Activated naive CD4-positive, alpha-beta T cell treated with anti-CD3 and anti-CD28 coated beads, Interleukin-2, amount 50 U/mL, for 24 hours (primary cell): ENCODE data around the gene CLEC3B.
A peak's percentile ranks its signal among the peaks of the same experiment; 100 is the strongest.

ENCODE experiments used
- H3K27ac Mint-ChIP-seq: one replicate; pipeline ENCODE4 v1.8.0; 2021; ENCODE audit warnings: mild to moderate bottlenecking, mixed read lengths
- H3K27me3 Mint-ChIP-seq: one replicate; pipeline ENCODE4 v1.8.0; 2021; ENCODE audit warnings: mixed read lengths
- H3K36me3 Mint-ChIP-seq: one replicate; pipeline ENCODE4 v1.8.0; 2021; ENCODE audit warnings: mixed read lengths
- H3K4me1 Mint-ChIP-seq: one replicate; pipeline ENCODE4 v1.8.0; 2021; ENCODE audit warnings: mixed read lengths
- H3K4me3 Mint-ChIP-seq: one replicate; pipeline ENCODE4 v1.8.0; 2021; ENCODE audit warnings: mild to moderate bottlenecking, mixed read lengths
- H3K9me3 Mint-ChIP-seq: one replicate; pipeline ENCODE4 v1.8.0; 2021; ENCODE audit warnings: mixed read lengths

CLEC3B gene

DNA sequence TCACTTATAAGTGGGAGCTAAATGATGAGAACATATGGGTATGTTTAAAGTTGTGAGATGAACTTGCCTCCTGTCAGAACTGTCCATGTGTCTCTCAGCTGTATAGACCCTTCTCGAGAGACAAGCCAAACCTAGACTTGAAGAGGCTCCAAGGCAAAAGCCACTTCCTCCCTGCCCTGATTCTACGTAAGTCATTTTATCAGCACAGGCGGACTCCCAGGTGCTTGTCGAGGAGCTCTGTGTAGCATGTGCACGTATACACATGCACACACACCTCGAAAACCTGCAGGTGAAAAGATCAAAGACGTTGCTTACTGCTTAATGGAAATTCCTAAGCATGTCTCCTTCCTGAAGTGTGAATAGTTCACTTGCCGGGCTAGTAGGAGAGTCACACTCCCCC lies 5.6 kb upstream of the CLEC3B start:
- H3K4me1 Mint-ChIP-seq, result peaks cover 25% of the 10 kb centered on the region
- no peak overlapping the region for H3K4me3 Mint-ChIP-seq
- H3K27me3 Mint-ChIP-seq, result no peaks in the 10 kb centered on the region
- H3K36me3 Mint-ChIP-seq, result peaks cover 4% of the 10 kb centered on the region
- peak overlapping the region; percentile 19 for H3K27ac Mint-ChIP-seq
- H3K9me3 Mint-ChIP-seq, result no peaks in the 10 kb centered on the region

DNA sequence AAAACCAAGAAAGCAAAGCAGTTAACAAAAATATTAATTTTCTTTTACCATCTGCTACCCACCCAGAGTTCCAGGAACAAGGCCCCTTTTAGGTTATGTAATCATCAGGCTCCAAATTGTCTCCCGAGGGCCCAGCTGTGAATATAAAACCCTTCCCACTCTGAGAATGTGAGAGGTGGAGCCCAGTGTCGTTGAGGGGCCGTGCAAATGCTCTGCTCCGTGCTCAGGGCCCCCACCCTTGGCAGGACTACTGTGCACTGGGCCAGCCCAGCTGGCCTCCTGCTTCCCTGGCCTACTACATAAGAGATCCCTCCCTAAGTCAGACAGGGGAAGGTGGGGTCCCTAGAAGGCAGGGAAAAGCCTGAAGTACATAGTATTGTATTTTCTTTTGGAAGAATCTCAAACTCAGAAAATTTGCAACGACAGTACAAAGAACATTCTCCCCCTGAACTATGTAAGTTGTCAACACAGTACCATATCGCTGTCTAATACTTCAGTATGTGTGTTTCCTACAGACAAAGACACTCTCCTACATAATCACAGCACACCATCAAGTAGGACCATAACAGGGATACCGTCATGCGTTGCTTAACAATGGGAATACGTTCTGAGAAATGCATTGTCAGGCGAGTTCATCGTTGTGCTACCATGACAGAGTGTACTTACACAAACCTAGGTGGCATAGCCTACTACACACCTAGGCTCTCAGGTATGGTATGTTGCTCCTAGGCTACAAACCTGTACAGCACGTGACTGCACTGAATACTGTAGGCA lies 4.4 kb upstream of the CLEC3B start:
- Mint-ChIP-seq H3K27ac (no peak overlapping the region), H3K36me3 (no peaks in the 10 kb centered on the region), H3K4me3 (no peak overlapping the region)

DNA sequence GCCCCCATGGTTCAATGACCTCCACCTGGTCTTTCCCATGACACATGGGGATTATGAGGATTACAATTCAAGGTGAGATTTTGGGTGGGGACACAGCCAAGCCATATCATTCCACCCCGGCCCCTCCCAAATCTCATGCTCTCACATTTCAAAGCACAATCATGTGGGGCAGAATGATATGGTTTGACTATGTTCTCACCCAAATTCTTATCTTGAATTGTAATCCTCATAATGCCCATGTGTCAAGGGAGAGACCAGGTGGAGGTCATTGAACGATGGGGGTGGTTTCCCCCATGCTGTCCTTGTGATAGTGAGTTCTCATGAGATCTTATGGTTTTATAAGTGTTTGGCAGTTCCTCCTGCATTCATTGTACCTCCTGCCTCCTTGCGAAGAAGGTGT lies 2.4 kb upstream of the CLEC3B start:
- H3K27me3 Mint-ChIP-seq, result no peaks in the 10 kb centered on the region

More for the DNA sequence above, 4.4 kb upstream of the CLEC3B start:
- Mint-ChIP-seq H3K4me1 (peaks cover 22% of the 10 kb centered on the region), H3K27me3 (no peaks in the 10 kb centered on the region), H3K9me3 (no peaks in the 10 kb centered on the region)

DNA sequence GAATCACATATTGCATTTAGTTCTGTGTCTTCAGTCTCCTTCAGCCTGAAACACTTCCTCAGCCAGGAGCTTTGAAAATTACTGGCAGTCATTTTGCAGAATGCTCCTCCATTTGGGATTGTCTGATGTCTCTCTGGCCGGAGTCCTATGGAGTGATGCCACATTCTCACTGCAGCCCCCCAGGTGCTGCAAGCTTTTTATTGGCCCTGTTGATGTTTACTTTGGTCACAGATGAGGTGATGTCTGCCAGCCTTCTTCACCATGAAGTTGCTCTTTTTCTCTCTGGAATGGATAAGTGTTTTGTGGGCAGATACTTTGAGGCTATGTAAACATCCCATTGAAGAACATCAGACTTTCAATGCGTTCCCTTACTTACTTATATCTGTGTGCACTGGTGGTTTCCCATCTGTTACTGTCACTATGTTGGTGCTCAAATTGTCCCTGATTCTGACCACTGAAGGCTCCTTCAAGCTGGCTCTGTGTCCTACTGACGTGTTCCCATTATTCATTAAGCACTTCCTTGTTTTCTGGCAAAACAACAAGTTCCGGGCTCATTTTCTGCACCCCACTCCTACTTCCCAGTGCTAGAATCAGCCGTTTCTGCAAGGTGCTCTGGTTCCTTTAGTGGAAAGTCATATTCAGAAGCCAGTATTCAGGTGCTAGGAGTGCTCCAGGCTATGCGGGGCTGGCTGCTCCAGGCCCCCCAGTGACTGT lies 1.4 kb upstream of the CLEC3B start:
- Mint-ChIP-seq H3K27ac (no peak overlapping the region), H3K36me3 (no peaks in the 10 kb centered on the region), H3K4me1 (peaks cover 22% of the 10 kb centered on the region), H3K4me3 (no peak overlapping the region), H3K9me3 (no peaks in the 10 kb centered on the region), H3K27me3 (no peaks in the 10 kb centered on the region)

More for the DNA sequence above, 2.4 kb upstream of the CLEC3B start:
- Mint-ChIP-seq H3K36me3 (no peaks in the 10 kb centered on the region), H3K4me1 (peaks cover 22% of the 10 kb centered on the region), H3K27ac (no peak overlapping the region), H3K9me3 (no peaks in the 10 kb centered on the region), H3K4me3 (no peak overlapping the region)

DNA sequence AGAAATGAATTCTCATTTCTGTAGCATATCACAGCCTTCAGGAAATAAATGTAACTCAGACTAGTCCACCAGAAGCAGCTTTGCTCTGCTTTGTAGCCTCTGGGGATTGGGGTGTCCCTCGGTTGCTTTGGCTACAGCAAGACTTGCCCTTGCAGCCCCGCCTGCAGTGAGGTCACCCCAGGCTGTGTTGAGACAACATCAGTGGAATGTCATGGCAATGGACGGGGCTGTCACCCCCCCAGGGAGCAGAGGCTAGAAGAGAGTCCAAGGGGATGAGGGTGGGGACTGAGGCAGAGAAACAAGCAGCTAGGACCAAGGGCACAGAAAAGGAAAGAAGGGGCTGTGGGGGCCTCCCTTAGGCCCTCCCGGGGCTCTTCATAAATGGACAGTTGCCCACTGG lies 854 bp downstream of the CLEC3B start:
- H3K27ac Mint-ChIP-seq, result no peak overlapping the region
- H3K27me3 Mint-ChIP-seq, result no peaks in the 10 kb centered on the region

DNA sequence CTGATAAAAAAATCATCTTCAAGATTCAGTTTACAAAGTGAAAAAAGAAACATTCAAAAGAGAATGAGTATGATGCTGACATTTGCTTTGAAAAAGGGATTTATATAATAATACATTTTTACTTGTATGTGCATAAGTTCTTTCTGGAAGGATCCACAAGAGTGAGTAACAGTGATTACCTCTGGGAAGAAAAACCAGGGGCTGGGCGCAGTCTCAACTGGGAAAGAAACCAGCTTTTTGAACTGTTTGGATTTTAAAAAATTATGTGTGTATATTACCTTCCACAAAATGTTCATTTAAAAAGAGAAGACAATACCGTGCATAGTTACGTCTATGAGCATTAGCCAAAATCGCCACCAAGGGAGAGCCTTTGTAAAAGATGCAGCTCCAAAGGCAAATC lies 1.3 kb downstream of the CLEC3B start:
- Mint-ChIP-seq H3K36me3 (no peaks in the 10 kb centered on the region), H3K27me3 (no peaks in the 10 kb centered on the region), H3K4me3 (no peak overlapping the region), H3K9me3 (no peaks in the 10 kb centered on the region), H3K4me1 (no peaks in the 10 kb centered on the region), H3K27ac (no peak overlapping the region)

More for the DNA sequence above, 854 bp downstream of the CLEC3B start:
- H3K36me3 Mint-ChIP-seq, result no peaks in the 10 kb centered on the region
- no peak overlapping the region for H3K4me3 Mint-ChIP-seq
- no peaks in the 10 kb centered on the region for H3K9me3 Mint-ChIP-seq
- H3K4me1 Mint-ChIP-seq, result peaks cover 1% of the 10 kb centered on the region

DNA sequence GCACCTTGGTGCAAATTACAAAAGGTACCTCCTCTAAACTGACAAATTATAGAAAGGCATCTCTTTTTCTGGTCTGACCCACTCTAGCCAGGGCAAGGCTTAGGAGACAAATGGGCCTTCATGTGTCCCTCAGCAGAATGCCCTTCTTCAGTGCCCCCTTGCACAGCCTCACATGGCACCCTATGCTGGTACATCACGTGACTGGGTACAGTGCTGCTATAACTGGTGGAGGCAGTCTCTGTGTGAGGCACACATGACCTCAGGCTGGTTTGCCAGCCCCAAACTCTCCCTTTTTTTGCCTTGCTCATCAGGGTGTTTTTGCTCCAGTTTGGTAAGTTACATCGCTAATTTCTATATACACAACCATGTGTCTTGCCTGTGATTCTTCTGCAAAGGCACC lies 3.1 kb downstream of the CLEC3B start:
- Mint-ChIP-seq H3K27ac (no peak overlapping the region), H3K4me1 (peaks cover 4% of the 10 kb centered on the region), H3K4me3 (no peak overlapping the region), H3K27me3 (no peaks in the 10 kb centered on the region), H3K36me3 (no peaks in the 10 kb centered on the region), H3K9me3 (no peaks in the 10 kb centered on the region)

DNA sequence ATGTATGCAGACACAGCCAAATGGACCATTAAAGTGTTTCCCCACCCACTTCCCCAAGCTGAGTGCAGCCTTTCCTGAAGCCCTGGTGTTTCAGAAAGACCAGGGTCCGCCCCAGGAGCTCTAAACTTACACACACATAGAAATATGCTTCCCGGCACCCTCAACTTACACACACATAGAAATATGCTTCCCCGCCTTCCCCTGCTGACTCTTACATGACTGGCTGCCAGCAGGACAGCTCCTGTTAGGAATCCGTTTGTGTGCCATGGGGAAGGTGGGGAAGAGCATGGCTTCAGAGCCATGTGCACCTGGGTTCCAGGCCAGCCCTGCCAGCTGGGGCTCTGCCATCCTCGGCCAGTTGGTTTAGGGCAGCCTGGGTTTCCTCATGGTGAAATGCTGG lies 3.6 kb downstream of the CLEC3B start:
- H3K27ac Mint-ChIP-seq, result no peak overlapping the region
- no peaks in the 10 kb centered on the region for H3K27me3 Mint-ChIP-seq
- H3K4me1 Mint-ChIP-seq, result peaks cover 8% of the 10 kb centered on the region
- no peak overlapping the region for H3K4me3 Mint-ChIP-seq
- H3K9me3 Mint-ChIP-seq, result no peaks in the 10 kb centered on the region
- no peaks in the 10 kb centered on the region for H3K36me3 Mint-ChIP-seq

DNA sequence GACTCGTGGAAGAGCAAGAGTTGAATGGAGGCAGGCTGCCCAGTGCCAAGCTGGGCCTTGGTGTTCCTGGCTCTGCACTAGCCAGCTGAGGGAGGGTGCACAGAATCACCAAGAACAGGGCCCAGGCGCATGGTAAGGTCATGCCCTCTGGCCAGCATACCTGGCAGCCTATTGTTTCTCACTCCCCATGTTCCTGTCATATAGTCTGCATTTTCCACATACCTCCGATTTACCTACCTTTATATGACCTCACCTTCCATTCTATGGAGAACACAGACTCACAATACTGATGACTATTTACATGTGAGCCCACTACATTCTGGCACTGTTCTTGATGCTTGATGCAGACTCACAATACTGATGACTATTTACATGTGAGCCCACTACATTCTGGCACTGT lies 5.4 kb downstream of the CLEC3B start:
- Mint-ChIP-seq H3K4me1 (peaks cover 27% of the 10 kb centered on the region), H3K27me3 (peaks cover 2% of the 10 kb centered on the region), H3K4me3 (no peak overlapping the region), H3K9me3 (no peaks in the 10 kb centered on the region), H3K36me3 (no peaks in the 10 kb centered on the region), H3K27ac (no peak overlapping the region)

DNA sequence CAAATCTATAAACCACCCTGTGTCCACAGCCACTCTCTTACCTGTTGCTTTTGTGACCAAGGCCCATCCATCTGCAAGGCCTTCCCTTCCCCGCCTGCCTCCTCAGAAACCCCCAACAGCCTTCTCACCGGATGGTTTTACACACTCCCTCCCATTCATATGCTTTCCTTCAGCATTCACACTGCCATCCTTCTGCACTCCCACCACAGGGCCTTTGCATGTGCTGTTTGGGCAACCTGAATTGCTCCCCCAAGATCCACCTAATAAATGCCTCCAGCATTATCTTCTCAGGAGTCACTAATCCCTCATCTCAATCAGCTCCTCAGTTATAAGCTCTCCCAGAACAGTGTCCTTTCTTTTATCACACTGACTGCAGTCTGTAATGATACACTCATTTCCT lies 6.0 kb downstream of the CLEC3B start:
- Mint-ChIP-seq H3K9me3 (no peaks in the 10 kb centered on the region), H3K4me1 (peaks cover 32% of the 10 kb centered on the region), H3K27me3 (peaks cover 4% of the 10 kb centered on the region), H3K27ac (no peak overlapping the region), H3K36me3 (no peaks in the 10 kb centered on the region), H3K4me3 (no peak overlapping the region)

DNA sequence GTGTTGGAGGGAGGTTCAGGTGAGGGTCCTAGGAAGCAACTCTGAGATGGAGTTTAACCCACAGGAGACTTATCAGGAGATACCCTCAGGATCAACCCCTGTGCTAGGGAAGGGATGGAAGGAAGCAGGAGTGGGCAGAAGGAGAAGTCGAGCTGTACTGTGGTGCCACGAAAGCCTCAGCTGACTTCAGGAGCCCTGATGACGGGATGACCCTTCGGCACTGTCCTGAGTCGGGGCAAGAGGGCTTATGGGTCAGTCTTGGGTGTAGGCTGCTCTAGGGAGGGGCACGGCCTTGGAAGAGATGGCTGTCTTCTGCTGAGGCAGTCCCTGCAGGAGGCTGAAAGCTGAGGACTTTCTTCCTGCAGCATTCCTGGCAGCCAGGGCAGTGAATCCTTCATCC lies 7.7 kb downstream of the CLEC3B start:
- no peaks in the 10 kb centered on the region for H3K36me3 Mint-ChIP-seq
- H3K4me1 Mint-ChIP-seq, result peaks cover 38% of the 10 kb centered on the region
- peaks cover 4% of the 10 kb centered on the region for H3K27me3 Mint-ChIP-seq
- H3K9me3 Mint-ChIP-seq, result no peaks in the 10 kb centered on the region
- H3K27ac Mint-ChIP-seq, result no peak overlapping the region
- H3K4me3 Mint-ChIP-seq, result no peak overlapping the region

DNA sequence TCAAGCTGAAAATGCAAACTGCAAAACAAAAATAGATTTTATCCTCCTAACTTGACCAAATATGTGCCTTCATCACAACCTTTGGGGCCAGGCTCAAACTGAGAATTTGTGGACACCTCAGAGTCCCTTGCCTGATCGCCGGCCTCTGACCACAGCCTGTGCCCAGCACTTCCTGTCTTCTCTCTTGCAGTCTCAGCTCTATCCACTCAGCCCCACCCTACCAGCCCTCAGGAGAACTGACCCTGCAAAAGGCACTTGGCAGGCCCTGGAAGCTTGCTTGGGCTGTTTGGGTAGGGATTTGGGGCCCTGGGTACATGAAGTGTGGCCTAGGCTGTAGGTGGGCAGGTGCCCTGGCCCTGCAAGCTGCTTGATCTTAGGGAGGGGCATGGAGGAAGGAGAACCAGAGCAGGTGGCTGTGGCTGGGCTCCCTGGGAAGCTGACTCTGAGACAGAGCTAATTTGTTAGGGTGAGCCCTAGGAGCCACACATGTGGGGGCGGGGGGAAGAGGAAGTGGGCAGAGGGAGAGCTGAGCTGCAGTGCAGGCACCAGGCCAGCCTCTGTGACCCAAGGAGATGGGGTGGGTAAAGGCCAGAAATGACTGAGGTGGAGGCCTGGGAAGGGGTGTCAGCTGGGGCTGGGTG lies 8.6 kb downstream of the CLEC3B start:
- Mint-ChIP-seq H3K4me1 (peaks cover 38% of the 10 kb centered on the region), H3K27me3 (peaks cover 4% of the 10 kb centered on the region), H3K36me3 (no peaks in the 10 kb centered on the region), H3K4me3 (no peak overlapping the region), H3K27ac (no peak overlapping the region), H3K9me3 (no peaks in the 10 kb centered on the region)

DNA sequence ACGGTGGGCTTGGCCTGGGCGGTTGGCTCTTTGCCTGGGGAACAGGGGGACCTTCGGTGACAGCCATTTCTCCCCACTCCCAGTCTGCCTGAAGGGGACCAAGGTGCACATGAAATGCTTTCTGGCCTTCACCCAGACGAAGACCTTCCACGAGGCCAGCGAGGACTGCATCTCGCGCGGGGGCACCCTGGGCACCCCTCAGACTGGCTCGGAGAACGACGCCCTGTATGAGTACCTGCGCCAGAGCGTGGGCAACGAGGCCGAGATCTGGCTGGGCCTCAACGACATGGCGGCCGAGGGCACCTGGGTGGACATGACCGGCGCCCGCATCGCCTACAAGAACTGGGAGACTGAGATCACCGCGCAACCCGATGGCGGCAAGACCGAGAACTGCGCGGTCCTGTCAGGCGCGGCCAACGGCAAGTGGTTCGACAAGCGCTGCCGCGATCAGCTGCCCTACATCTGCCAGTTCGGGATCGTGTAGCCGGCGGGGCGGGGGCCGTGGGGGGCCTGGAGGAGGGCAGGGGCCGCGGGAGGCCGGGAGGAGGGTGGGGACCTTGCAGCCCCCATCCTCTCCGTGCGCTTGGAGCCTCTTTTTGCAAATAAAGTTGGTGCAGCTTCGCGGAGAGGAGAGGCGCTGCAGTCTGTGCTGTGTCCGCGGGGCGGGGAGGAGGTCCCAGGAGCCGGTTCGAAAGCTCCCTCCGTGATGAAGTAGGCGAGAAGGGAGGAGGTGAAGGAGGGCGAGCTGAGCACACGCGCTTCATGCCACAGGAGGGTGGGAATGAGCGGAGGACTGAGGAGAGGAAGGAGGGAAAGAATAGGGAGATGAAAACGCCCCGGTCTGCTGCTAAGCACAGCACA lies 9.6 kb downstream of the CLEC3B start:
- H3K27me3 Mint-ChIP-seq, result peaks cover 4% of the 10 kb centered on the region
- H3K9me3 Mint-ChIP-seq, result no peaks in the 10 kb centered on the region
- H3K36me3 Mint-ChIP-seq, result no peaks in the 10 kb centered on the region
- no peak overlapping the region for H3K27ac Mint-ChIP-seq
- peak overlapping the region; percentile 86 for H3K4me3 Mint-ChIP-seq
- H3K4me1 Mint-ChIP-seq, result peaks cover 44% of the 10 kb centered on the region

DNA sequence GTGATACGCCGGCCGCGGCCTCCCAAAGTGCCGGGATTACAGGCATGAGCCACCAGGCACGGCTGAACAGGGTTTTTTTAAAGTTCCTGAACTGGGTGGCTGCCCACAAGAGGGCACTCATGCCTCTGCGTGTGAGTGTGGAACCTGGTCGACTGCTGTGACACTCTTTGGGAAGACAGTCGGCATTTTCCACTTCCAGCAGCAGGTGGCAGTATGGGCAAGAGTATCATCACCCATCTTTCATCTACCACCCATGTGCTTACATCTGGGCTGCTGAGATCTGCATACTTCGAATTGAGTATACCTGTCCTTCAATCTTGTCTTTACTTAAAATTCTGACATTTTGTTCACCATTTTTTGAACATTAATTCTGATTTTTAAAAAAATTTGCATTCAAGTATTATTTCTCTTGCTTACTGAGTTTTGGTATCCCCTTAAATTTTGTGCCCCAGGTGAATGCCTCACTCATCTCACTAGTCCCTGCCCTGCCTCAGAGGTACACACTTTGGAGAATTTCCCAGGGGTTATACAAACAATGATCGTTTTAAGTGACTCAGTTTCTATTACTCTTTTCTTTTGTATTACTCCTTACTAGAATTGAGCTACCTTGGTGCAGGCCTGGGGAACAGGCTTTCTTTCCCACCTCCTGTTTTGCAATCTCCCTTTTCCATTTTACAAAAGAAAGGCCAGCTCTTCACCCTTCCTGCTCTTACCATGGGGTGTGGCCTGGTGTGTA lies 11.8 kb downstream of the CLEC3B start:
- H3K4me1 Mint-ChIP-seq, result peaks cover 61% of the 10 kb centered on the region
- H3K27me3 Mint-ChIP-seq, result peaks cover 4% of the 10 kb centered on the region
- H3K36me3 Mint-ChIP-seq, result no peaks in the 10 kb centered on the region
- no peak overlapping the region for H3K27ac Mint-ChIP-seq
- peak overlapping the region; percentile 66 for H3K4me3 Mint-ChIP-seq
- no peaks in the 10 kb centered on the region for H3K9me3 Mint-ChIP-seq

DNA sequence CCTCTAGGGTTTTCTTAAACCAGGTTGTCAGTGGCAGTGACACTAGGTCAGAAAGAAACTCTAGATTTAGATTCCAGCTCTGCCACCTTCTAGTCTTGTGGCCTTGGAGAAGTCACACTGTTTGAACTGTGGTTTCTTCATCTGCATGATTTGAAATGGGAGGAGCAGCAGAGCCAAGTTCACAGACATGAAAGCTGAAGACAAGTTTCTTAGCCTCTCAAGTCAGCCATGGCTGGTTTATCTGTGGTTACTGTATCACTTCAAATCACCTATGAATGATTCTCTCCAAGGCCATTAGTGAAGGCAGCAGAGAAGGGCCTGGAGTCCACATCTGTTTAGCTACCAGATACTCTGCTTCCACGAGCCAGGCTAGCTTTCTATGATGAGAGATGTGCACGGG lies 15.6 kb downstream of the CLEC3B start:
- no peaks in the 10 kb centered on the region for H3K9me3 Mint-ChIP-seq
- no peaks in the 10 kb centered on the region for H3K36me3 Mint-ChIP-seq
- H3K4me1 Mint-ChIP-seq, result peaks cover 33% of the 10 kb centered on the region
- no peak overlapping the region for H3K4me3 Mint-ChIP-seq
- peaks cover 2% of the 10 kb centered on the region for H3K27me3 Mint-ChIP-seq
- H3K27ac Mint-ChIP-seq, result no peak overlapping the region
